ENCODE results near the gene WDR82. TPM values are rescaled to one million over a fixed set of nuclear protein-coding genes. Genes with fewer than 3 reads are reported as not detected.

Gene WDR82
- total RNA-seq, 2 experiments from 2014 or later, result 176 to 177 TPM

GRCh38 chr3:52248165-52248541 is 30.3 kb downstream of the WDR82 start:
- peak; percentile 4 for DNase-seq
- H3K27me3 Mint-ChIP-seq (ENCODE audit: low read depth), result no peaks in the 10 kb centered on the region
- H3K36me3 Mint-ChIP-seq (ENCODE audit: low read depth), result peaks cover 70% of the 10 kb centered on the region
- H3K27ac Mint-ChIP-seq, result peak overlapping the region; percentile 67
- intact Hi-C loops (cut with micrococcal nuclease), result no loop called here
- peaks cover 78% of the 10 kb centered on the region for H3K4me1 Mint-ChIP-seq (ENCODE audit: low read depth)
- H3K4me3 Mint-ChIP-seq, result peak overlapping the region; percentile 79
- CTCF ChIA-PET, result interaction anchor here (1.0 to 10.5 kb wide), 3 partner anchors 11 to 91 kb away, joined by 3 to 49 read pairs (median 4); no protein-coding TSS in a partner anchor
- peaks cover 9% of the 10 kb centered on the region for H3K9me3 Mint-ChIP-seq

GRCh38 chr3:52247409-52248164 is 30.9 kb downstream of the WDR82 start:
- no peak for DNase-seq
- H3K4me3 Mint-ChIP-seq, result peak overlapping the region; percentile 79
- peak overlapping the region; percentile 90 for H3K27ac Mint-ChIP-seq
- H3K27me3 Mint-ChIP-seq (ENCODE audit: low read depth), result no peaks in the 10 kb centered on the region
- CTCF ChIA-PET, result interaction anchor here (10.5 kb wide), 1 partner anchor 16 kb away, joined by 49 read pairs; no protein-coding TSS in a partner anchor
- H3K4me1 Mint-ChIP-seq (ENCODE audit: low read depth), result peaks cover 76% of the 10 kb centered on the region
- H3K36me3 Mint-ChIP-seq (ENCODE audit: low read depth), result peaks cover 68% of the 10 kb centered on the region
- peaks cover 11% of the 10 kb centered on the region for H3K9me3 Mint-ChIP-seq
- intact Hi-C loops (cut with micrococcal nuclease), result no loop called here

DNA sequence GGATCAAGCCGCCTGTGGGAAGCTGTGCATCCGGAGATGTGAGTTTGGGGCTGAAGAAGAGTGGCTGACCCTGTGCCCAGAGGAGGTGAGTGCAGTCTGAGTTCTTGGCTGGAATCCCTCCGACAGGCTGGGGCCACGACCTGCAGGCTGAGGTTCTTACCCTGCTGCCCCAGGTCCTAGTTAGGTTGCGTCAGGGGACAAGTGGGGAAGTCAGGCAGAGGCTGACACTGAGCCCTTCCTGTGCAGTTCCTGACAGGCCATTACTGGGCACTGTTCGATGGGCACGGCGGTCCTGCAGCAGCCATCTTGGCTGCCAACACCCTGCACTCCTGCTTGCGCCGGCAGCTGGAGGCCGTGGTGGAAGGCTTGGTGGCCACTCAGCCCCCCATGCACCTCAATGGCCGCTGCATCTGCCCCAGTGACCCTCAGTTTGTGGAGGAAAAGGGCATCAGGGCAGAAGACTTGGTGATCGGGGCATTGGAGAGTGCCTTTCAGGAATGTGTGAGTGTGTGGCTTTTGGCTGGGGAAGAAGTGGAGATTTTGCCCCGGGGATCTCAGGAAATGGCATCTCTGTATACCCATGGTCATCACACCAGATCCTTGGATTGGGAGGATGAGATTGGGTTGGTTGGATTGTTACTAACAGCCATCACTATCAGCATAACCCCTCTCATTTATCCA is 31.6 kb downstream of the WDR82 start:
- DNase-seq, result peak; percentile 31
- Mint-ChIP-seq H3K36me3 (ENCODE audit: low read depth) (peaks cover 64% of the 10 kb centered on the region), H3K9me3 (peaks cover 11% of the 10 kb centered on the region), H3K27me3 (ENCODE audit: low read depth) (no peaks in the 10 kb centered on the region), H3K27ac (peak overlapping the region; percentile 90), H3K4me1 (ENCODE audit: low read depth) (peaks cover 74% of the 10 kb centered on the region), H3K4me3 (peak overlapping the region; percentile 79)
- CTCF ChIA-PET, result interaction anchor here (0.5 to 10.5 kb wide), 5 partner anchors 15 to 92 kb away, joined by 3 to 49 read pairs (median 5); partner anchors contain the start of genes GLYCTK and WDR82
- intact Hi-C loops (cut with micrococcal nuclease), result no loop called here

GRCh38 chr3:52246264-52246620 is 32.2 kb downstream of the WDR82 start:
- Mint-ChIP-seq H3K27me3 (ENCODE audit: low read depth) (no peaks in the 10 kb centered on the region), H3K4me3 (peak overlapping the region; percentile 79), H3K27ac (peak overlapping the region; percentile 90), H3K4me1 (ENCODE audit: low read depth) (peaks cover 77% of the 10 kb centered on the region), H3K9me3 (peaks cover 11% of the 10 kb centered on the region), H3K36me3 (ENCODE audit: low read depth) (peaks cover 61% of the 10 kb centered on the region)
- peak; percentile 31 for DNase-seq
- intact Hi-C loops (cut with micrococcal nuclease), result no loop called here
- CTCF ChIA-PET, result interaction anchor here (0.6 to 10.5 kb wide), 6 partner anchors 15 to 427 kb away, joined by 3 to 49 read pairs (median 4); partner anchors contain the start of gene WDR82

- H3K27me3 Mint-ChIP-seq (ENCODE audit: low read depth), result no peaks in the 10 kb centered on the region
- H3K36me3 Mint-ChIP-seq (ENCODE audit: low read depth), result peaks cover 63% of the 10 kb centered on the region
- H3K4me1 Mint-ChIP-seq (ENCODE audit: low read depth), result peaks cover 81% of the 10 kb centered on the region
- DNase-seq, result peak; percentile 54
- H3K4me3 Mint-ChIP-seq, result peak within 1 kb of the TSS; percentile 79
- H3K9me3 Mint-ChIP-seq, result peaks cover 11% of the 10 kb centered on the region
- H3K27ac Mint-ChIP-seq, result peak within 1 kb of the TSS; percentile 90
- CTCF ChIA-PET, result interaction anchor here (0.6 to 10.5 kb wide), 6 partner anchors 14 to 428 kb away, joined by 3 to 49 read pairs (median 4); partner anchors contain the start of gene WDR82
- intact Hi-C loops (cut with micrococcal nuclease), result no loop called here
Measured at GRCh38 chr3:52245322-52246263, 32.9 kb downstream of the WDR82 start, which contains the start of gene PPM1M. Gene PPM1M (plus strand): TSS chr3:52245759. CDS start chr3:52245825, 66 bp downstream.

DNA sequence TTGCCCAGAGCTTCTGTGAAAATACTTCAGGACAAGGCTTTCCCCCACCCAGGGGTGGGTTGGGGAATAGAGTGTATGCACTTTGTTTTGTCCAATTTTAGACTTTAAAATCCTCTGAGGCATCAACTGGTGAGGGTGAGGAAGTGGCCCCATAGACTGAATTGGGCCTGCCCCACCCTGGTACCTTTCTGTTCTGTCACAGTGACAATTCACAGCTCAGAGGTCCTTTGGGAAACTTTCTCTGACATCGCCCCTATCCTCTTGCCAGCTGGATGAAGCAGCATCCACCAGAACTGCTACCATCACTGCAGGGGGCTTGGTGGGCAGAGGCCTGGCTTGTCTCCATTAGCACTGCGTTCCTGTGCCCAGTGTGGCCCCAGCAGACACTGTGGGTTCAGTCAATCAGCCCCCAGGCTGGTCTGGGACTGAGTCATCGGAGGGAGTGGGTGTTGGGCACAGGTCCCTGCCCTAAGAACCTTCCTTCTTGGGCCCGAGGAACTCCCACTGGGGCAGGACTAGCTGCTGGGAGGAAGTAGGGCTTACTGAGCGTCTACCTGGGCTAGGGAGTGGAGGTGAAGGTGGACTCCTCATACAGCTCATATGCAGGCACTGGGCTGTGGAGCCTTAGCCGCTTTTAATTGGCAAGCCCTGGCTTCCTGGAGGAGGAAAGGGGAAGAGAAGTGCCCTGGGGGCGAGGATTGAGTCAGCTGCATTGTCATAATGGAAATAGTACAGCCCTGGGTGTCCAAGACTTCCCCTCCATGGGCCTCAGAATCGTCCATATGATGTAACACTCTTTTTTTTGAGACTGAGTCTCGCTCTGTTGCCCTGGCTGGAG is 34.4 kb downstream of the WDR82 start:
- H3K27ac Mint-ChIP-seq, result peak overlapping the region; percentile 85
- intact Hi-C loops (cut with micrococcal nuclease), result loop anchor here (1.0 to 5.0 kb wide), 3 partner anchors 24 to 247 kb away; partner anchors contain the start of genes DUSP7 and RPL29
- no peaks in the 10 kb centered on the region for H3K27me3 Mint-ChIP-seq (ENCODE audit: low read depth)
- H3K36me3 Mint-ChIP-seq (ENCODE audit: low read depth), result peaks cover 64% of the 10 kb centered on the region
- H3K4me3 Mint-ChIP-seq, result peak overlapping the region; percentile 79
- peaks cover 11% of the 10 kb centered on the region for H3K9me3 Mint-ChIP-seq
- CTCF ChIA-PET, result interaction anchor here (1.3 to 10.5 kb wide), 4 partner anchors 10 to 34 kb away, joined by 3 to 61 read pairs (median 26); partner anchors contain the start of gene WDR82
- peaks cover 74% of the 10 kb centered on the region for H3K4me1 Mint-ChIP-seq (ENCODE audit: low read depth)
- DNase-seq, result peak; percentile 82

- peaks cover 68% of the 10 kb centered on the region for H3K4me1 Mint-ChIP-seq (ENCODE audit: low read depth)
- peak overlapping the region; percentile 79 for H3K27ac Mint-ChIP-seq
- CTCF ChIA-PET, result interaction anchor here (1.7 to 4.1 kb wide), 3 partner anchors 17 to 36 kb away, joined by 4 to 61 read pairs (median 6); partner anchors contain the start of genes TLR9 and WDR82
- H3K27me3 Mint-ChIP-seq (ENCODE audit: low read depth), result no peaks in the 10 kb centered on the region
- peaks cover 11% of the 10 kb centered on the region for H3K9me3 Mint-ChIP-seq
- no peak for DNase-seq
- H3K4me3 Mint-ChIP-seq, result peak overlapping the region; percentile 13
- intact Hi-C loops (cut with micrococcal nuclease), result loop anchor here (5.0 kb wide), 2 partner anchors 185 to 245 kb away; partner anchors contain the start of genes DUSP7 and RPL29
- peaks cover 51% of the 10 kb centered on the region for H3K36me3 Mint-ChIP-seq (ENCODE audit: low read depth)
Measured at GRCh38 chr3:52242039-52242438, 36.4 kb downstream of the WDR82 start.

- Mint-ChIP-seq H3K4me3 (peak overlapping the region; percentile 92), H3K36me3 (ENCODE audit: low read depth) (peaks cover 43% of the 10 kb centered on the region), H3K9me3 (peaks cover 11% of the 10 kb centered on the region), H3K4me1 (ENCODE audit: low read depth) (peaks cover 73% of the 10 kb centered on the region), H3K27me3 (ENCODE audit: low read depth) (no peaks in the 10 kb centered on the region), H3K27ac (peak overlapping the region; percentile 98)
- intact Hi-C loops (cut with micrococcal nuclease), result loop anchor here (1.0 to 5.0 kb wide), 6 partner anchors 12 to 244 kb away; partner anchors contain the start of genes DUSP7, RPL29 and WDR82
- DNase-seq, result no peak
- CTCF ChIA-PET, result interaction anchor here (0.7 to 4.2 kb wide), 10 partner anchors 10 to 1630 kb away, joined by 3 to 61 read pairs (median 8); partner anchors contain the start of genes TLR9 and WDR82
Measured at GRCh38 chr3:52240886-52241370, 37.5 kb downstream of the WDR82 start.

DNA sequence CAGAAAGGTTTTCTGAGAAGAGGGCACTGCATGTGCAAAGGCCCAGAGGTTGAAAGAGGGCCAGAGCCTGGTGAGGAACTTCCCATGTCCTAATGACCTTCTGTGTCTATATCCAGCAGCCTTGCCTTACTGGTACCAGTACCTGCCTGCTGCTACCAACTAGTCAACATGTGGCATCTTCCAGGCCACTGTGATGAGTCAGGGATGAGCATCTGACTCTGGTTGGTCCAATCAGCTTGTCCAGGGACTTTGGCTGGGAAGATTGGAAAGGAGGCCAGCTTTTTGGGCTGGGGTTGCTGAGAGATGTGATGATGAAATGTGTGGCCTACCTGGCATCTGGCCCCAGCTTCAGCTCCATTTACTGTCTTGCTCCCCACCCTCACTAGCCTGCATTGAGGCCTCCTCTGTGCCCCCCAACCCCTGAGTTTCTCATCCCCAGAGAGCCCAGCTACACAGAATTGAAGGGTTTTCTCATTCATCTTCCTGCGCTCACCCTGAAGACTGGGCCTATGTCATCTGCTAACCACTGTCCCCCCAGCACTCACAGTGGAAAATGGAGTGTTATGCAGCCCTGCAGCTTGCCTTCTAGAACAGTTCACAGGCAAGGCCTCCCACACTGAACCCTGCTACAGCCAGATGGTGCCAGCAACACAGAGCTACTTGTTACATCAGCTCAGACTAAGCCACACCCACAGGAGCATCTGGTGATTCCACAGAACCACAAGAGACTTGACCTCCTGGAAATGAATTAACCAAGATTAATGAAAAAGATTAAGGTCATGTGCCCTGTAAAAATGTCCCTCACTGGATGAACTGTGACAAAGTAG is 38.2 kb downstream of the WDR82 start:
- H3K27me3 Mint-ChIP-seq (ENCODE audit: low read depth), result no peaks in the 10 kb centered on the region
- H3K4me1 Mint-ChIP-seq (ENCODE audit: low read depth), result peaks cover 79% of the 10 kb centered on the region
- peak overlapping the region; percentile 98 for H3K27ac Mint-ChIP-seq
- intact Hi-C loops (cut with micrococcal nuclease), result loop anchor here (1.0 to 5.0 kb wide), 5 partner anchors 13 to 243 kb away; partner anchors contain the start of genes DUSP7, RPL29 and WDR82
- peak overlapping the region; percentile 92 for H3K4me3 Mint-ChIP-seq
- CTCF ChIA-PET, result interaction anchor here (0.9 to 4.2 kb wide), 13 partner anchors 9 to 98 kb away, joined by 3 to 61 read pairs (median 7); partner anchors contain the start of genes GLYCTK, TLR9 and WDR82
- peaks cover 11% of the 10 kb centered on the region for H3K9me3 Mint-ChIP-seq
- peaks cover 43% of the 10 kb centered on the region for H3K36me3 Mint-ChIP-seq (ENCODE audit: low read depth)
- peak; percentile 87 for DNase-seq

Data from activated naive CD4-positive, alpha-beta T cell treated with anti-CD3 and anti-CD28 coated beads for 36 hours (primary cell).